ENCODE results near the gene IKZF3.
"Not testable (repeated sequence)": the region's sequence is repeated elsewhere in the genome, so short reads cannot be mapped to it uniquely, and the experiment has no call there.

Gene IKZF3

DNA sequence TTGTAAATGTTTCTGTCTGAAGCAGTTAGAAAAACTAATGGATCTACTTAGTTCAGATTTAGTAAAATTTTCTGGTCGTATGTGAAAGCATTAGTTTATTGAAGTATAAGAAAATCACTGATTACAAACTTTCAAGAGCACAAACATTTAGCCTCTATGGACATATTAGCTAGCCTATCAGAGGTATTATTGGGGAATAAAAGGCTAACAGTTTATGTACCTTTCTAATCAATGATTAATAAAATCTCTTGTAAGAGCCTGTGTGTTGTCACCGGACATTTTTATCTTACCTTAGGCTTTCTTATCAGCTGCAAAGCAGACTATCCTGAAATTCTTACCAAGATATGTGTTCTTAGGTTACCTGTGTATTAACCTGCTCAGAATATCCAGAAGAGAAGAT is 25.1 kb upstream of the IKZF3 start:
- Histone ChIP-seq H3K27me3 (ENCODE audit: control insufficient read depth in 3 of 3, insufficient read depth in 3 of 3, low read depth in 1 of 3, low read length in 3 of 3) (peaks cover 0 to 17% (median 0%) of the 10 kb centered on the region in 3 experiments), H2BK5ac (ENCODE audit: low read length) (no peak overlapping the region), H4K8ac (ENCODE audit: low read depth, low read length) (no peak overlapping the region), H3K79me1 (ENCODE audit: low read depth, low read length) (no peaks in the 10 kb centered on the region), H2BK15ac (ENCODE audit: low read length) (no peak overlapping the region), H2BK12ac (ENCODE audit: low read length) (no peak overlapping the region), H3K4me3 (ENCODE audit: low read length in 2 of 2) (no peak overlapping the region), H3K4me2 (ENCODE audit: insufficient read depth, low read length, poor library complexity, severe bottlenecking) (no peak overlapping the region), H3K4ac (ENCODE audit: low read length) (no peak overlapping the region), H4K91ac (ENCODE audit: low read depth, low read length, poor library complexity) (no peak overlapping the region), H3K27ac (replicated peaks; ENCODE audit: low read length) (no peak overlapping the region), H3K4me1 (ENCODE audit: control insufficient read depth in 2 of 2, insufficient read depth in 1 of 2, low read depth in 1 of 2, low read length in 2 of 2) (no peaks in the 10 kb centered on the region), H3K9me3 (replicated peaks in 1 of 2; ENCODE audit: control insufficient read depth in 2 of 2, insufficient read depth in 1 of 2, low read depth in 1 of 2, low read length in 2 of 2) (peaks cover 0 to 2% of the 10 kb centered on the region in 2 donors), H3K18ac (ENCODE audit: low read length) (no peak overlapping the region), H2AFZ (ENCODE audit: low read length) (no peak overlapping the region), H3K36me3 (replicated peaks in 1 of 2; ENCODE audit: control insufficient read depth in 2 of 2, insufficient read depth in 2 of 2, low read length in 2 of 2) (no peaks in the 10 kb centered on the region), H3K23ac (ENCODE audit: low read depth, low read length, poor library complexity) (no peak overlapping the region), H3K14ac (ENCODE audit: low read length) (no peak overlapping the region), H2BK120ac (ENCODE audit: low read depth, low read length) (no peak overlapping the region), H2AK5ac (ENCODE audit: low read depth, low read length) (no peak overlapping the region), H3K9ac (ENCODE audit: low read depth, low read length, poor library complexity) (no peak overlapping the region)
- no peak for DNase-seq (ENCODE audit: low spot score)
- WGBS, 2 donors (ENCODE audit: extremely low coverage in 2 of 2, insufficient read length in 2 of 2, insufficient replicate concordance in 1 of 2) = no CpG with 5 or more reads among the region's 2 CpGs

- Histone ChIP-seq H2BK5ac (ENCODE audit: low read length) (no peak overlapping the region), H2BK120ac (ENCODE audit: low read depth, low read length) (no peak overlapping the region), H3K36me3 (replicated peaks in 1 of 2; ENCODE audit: control insufficient read depth in 2 of 2, insufficient read depth in 2 of 2, low read length in 2 of 2) (no peaks in the 10 kb centered on the region), H3K9me3 (replicated peaks in 1 of 2; ENCODE audit: control insufficient read depth in 2 of 2, insufficient read depth in 1 of 2, low read depth in 1 of 2, low read length in 2 of 2) (no peaks in the 10 kb centered on the region), H2BK12ac (ENCODE audit: low read length) (no peak overlapping the region), H2AFZ (ENCODE audit: low read length) (no peak overlapping the region), H4K91ac (ENCODE audit: low read depth, low read length, poor library complexity) (no peak overlapping the region), H3K27me3 (ENCODE audit: control insufficient read depth in 3 of 3, insufficient read depth in 3 of 3, low read depth in 1 of 3, low read length in 3 of 3) (peaks cover 0 to 18% (median 0%) of the 10 kb centered on the region in 3 experiments), H3K27ac (replicated peaks; ENCODE audit: low read length) (no peak overlapping the region), H3K23ac (ENCODE audit: low read depth, low read length, poor library complexity) (no peak overlapping the region), H3K14ac (ENCODE audit: low read length) (no peak overlapping the region), H2BK15ac (ENCODE audit: low read length) (no peak overlapping the region), H3K4me3 (ENCODE audit: low read length in 2 of 2) (no peak overlapping the region), H3K4me2 (ENCODE audit: insufficient read depth, low read length, poor library complexity, severe bottlenecking) (no peak overlapping the region), H3K18ac (ENCODE audit: low read length) (no peak overlapping the region), H3K9ac (ENCODE audit: low read depth, low read length, poor library complexity) (no peak overlapping the region), H4K8ac (ENCODE audit: low read depth, low read length) (no peak overlapping the region), H3K4ac (ENCODE audit: low read length) (no peak overlapping the region), H2AK5ac (ENCODE audit: low read depth, low read length) (no peak overlapping the region), H3K4me1 (ENCODE audit: control insufficient read depth in 2 of 2, insufficient read depth in 1 of 2, low read depth in 1 of 2, low read length in 2 of 2) (no peaks in the 10 kb centered on the region), H3K79me1 (ENCODE audit: low read depth, low read length) (no peaks in the 10 kb centered on the region)
- DNase-seq (ENCODE audit: low spot score) = no peak
These were observed 23.0 kb upstream of the IKZF3 start for GRCh38 chr17:39887078-39887477.

DNA sequence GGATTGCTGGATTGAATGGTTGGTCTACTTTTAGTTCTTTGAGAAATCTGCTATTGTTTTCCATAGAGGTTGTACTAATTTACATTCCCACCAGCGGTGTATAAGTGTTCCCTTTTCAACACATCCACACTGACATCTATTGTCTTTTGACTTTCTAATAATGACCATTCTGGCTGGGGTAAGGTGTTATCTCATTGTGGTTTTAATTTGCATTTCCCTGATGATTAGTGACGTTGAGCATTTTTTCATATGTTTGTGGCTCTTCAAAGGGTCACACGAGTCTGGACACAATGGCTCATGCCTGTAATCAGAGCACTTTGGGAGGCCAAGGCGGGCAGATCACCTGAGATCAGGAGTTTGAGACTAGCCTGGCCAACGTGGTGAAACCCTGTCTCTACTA is 22.0 kb upstream of the IKZF3 start:
- peaks cover 0 to 20% (median 0%) of the 10 kb centered on the region in 3 experiments for H3K27me3 ChIP-seq (ENCODE audit: control insufficient read depth in 3 of 3, insufficient read depth in 3 of 3, low read depth in 1 of 3, low read length in 3 of 3)
- H3K14ac ChIP-seq (ENCODE audit: low read length); H3K18ac ChIP-seq (ENCODE audit: low read length); H3K27ac ChIP-seq (replicated peaks; ENCODE audit: low read length); H2BK12ac ChIP-seq (ENCODE audit: low read length); H3K4me1 ChIP-seq (ENCODE audit: control insufficient read depth in 2 of 2, insufficient read depth in 1 of 2, low read depth in 1 of 2, low read length in 2 of 2); H2AFZ ChIP-seq (ENCODE audit: low read length); H3K36me3 ChIP-seq (replicated peaks in 1 of 2; ENCODE audit: control insufficient read depth in 2 of 2, insufficient read depth in 2 of 2, low read length in 2 of 2); H3K4me3 ChIP-seq (ENCODE audit: low read length in 2 of 2); H3K4ac ChIP-seq (ENCODE audit: low read length); H3K9ac ChIP-seq (ENCODE audit: low read depth, low read length, poor library complexity); H3K9me3 ChIP-seq (replicated peaks in 1 of 2; ENCODE audit: control insufficient read depth in 2 of 2, insufficient read depth in 1 of 2, low read depth in 1 of 2, low read length in 2 of 2); H4K91ac ChIP-seq (ENCODE audit: low read depth, low read length, poor library complexity); H2BK5ac ChIP-seq (ENCODE audit: low read length); H3K23ac ChIP-seq (ENCODE audit: low read depth, low read length, poor library complexity); DNase-seq (ENCODE audit: low spot score); H2AK5ac ChIP-seq (ENCODE audit: low read depth, low read length); H4K8ac ChIP-seq (ENCODE audit: low read depth, low read length); H2BK15ac ChIP-seq (ENCODE audit: low read length); H2BK120ac ChIP-seq (ENCODE audit: low read depth, low read length); H3K79me1 ChIP-seq (ENCODE audit: low read depth, low read length); H3K4me2 ChIP-seq (ENCODE audit: insufficient read depth, low read length, poor library complexity, severe bottlenecking): not testable (repeated sequence)
- no CpG with 5 or more reads among the region's 5 CpGs for WGBS, 2 donors (ENCODE audit: extremely low coverage in 2 of 2, insufficient read length in 2 of 2, insufficient replicate concordance in 1 of 2)

- H3K4me3 ChIP-seq (ENCODE audit: low read length in 2 of 2) = no peak overlapping the region
- no peak overlapping the region for H3K9ac ChIP-seq (ENCODE audit: low read depth, low read length, poor library complexity)
- no peak overlapping the region for H2BK12ac ChIP-seq (ENCODE audit: low read length)
- no peak overlapping the region for H2BK5ac ChIP-seq (ENCODE audit: low read length)
- no peaks in the 10 kb centered on the region for H3K79me1 ChIP-seq (ENCODE audit: low read depth, low read length)
- H3K23ac ChIP-seq (ENCODE audit: low read depth, low read length, poor library complexity) = no peak overlapping the region
- no peak overlapping the region for H3K4me2 ChIP-seq (ENCODE audit: insufficient read depth, low read length, poor library complexity, severe bottlenecking)
- peaks cover 0 to 36% (median 0%) of the 10 kb centered on the region in 3 experiments for H3K27me3 ChIP-seq (ENCODE audit: control insufficient read depth in 3 of 3, insufficient read depth in 3 of 3, low read depth in 1 of 3, low read length in 3 of 3)
- no peaks in the 10 kb centered on the region for H3K4me1 ChIP-seq (ENCODE audit: control insufficient read depth in 2 of 2, insufficient read depth in 1 of 2, low read depth in 1 of 2, low read length in 2 of 2)
- H4K91ac ChIP-seq (ENCODE audit: low read depth, low read length, poor library complexity) = no peak overlapping the region
- H4K8ac ChIP-seq (ENCODE audit: low read depth, low read length) = no peak overlapping the region
- no peaks in the 10 kb centered on the region for H3K36me3 ChIP-seq (replicated peaks in 1 of 2; ENCODE audit: control insufficient read depth in 2 of 2, insufficient read depth in 2 of 2, low read length in 2 of 2)
- no peak overlapping the region for H3K14ac ChIP-seq (ENCODE audit: low read length)
- no peak overlapping the region for H3K27ac ChIP-seq (replicated peaks; ENCODE audit: low read length)
- no peaks in the 10 kb centered on the region for H3K9me3 ChIP-seq (replicated peaks in 1 of 2; ENCODE audit: control insufficient read depth in 2 of 2, insufficient read depth in 1 of 2, low read depth in 1 of 2, low read length in 2 of 2)
- H3K18ac ChIP-seq (ENCODE audit: low read length) = no peak overlapping the region
- no peak overlapping the region for H3K4ac ChIP-seq (ENCODE audit: low read length)
- no peak overlapping the region for H2AFZ ChIP-seq (ENCODE audit: low read length)
- H2BK120ac ChIP-seq (ENCODE audit: low read depth, low read length) = no peak overlapping the region
- no peak overlapping the region for H2AK5ac ChIP-seq (ENCODE audit: low read depth, low read length)
- WGBS, 2 donors (ENCODE audit: extremely low coverage in 2 of 2, insufficient read length in 2 of 2, insufficient replicate concordance in 1 of 2) = no CpG with 5 or more reads among the region's 2 CpGs
- DNase-seq (ENCODE audit: low spot score) = no peak
- H2BK15ac ChIP-seq (ENCODE audit: low read length) = no peak overlapping the region
These were observed 8.6 kb upstream of the IKZF3 start for GRCh38 chr17:39872751-39873150.
